GM12875 (cell line): ENCODE measurements around the gene CACNA2D1.

Experiments
- H3K4me3 ChIP-seq: one replicate; pipeline ENCODE4 v1.5.1; 2011; ENCODE audit warnings: low read depth, low read length, control low read depth
- TF ChIP-seq, protein P1 (sequence below): IDR thresholded peaks from 2 replicates; pipeline ENCODE4 v1.5.1; 2011; ENCODE audit warnings: low read depth, mild to moderate bottlenecking, control low read depth, inconsistent platforms, low read length, moderate library complexity, borderline replicate concordance; ENCODE audit not compliant: insufficient read depth

The CACNA2D1 gene

DNA sequence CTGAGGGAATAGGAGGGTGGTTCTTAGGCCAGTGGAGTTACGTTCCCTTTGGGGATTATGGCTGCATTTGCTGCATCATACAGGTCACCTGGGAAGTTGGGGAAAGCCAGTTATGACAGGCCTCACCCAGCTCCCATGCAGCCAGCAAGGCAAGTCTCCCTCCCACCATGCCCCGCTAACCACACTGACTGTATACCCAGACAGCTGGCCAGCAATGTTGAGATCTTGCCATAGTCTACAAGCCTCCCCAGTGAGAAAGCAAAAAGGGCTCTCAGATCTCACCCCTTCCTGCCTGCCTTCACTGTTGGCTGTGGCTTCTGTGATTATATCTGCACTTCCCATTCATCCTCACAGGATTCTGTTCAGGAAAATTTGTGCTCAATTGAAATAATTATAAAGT, 540.5 kb downstream of the CACNA2D1 start:
- H3K4me3 ChIP-seq, result no peak overlapping the region
- TF ChIP-seq, protein P1, sequence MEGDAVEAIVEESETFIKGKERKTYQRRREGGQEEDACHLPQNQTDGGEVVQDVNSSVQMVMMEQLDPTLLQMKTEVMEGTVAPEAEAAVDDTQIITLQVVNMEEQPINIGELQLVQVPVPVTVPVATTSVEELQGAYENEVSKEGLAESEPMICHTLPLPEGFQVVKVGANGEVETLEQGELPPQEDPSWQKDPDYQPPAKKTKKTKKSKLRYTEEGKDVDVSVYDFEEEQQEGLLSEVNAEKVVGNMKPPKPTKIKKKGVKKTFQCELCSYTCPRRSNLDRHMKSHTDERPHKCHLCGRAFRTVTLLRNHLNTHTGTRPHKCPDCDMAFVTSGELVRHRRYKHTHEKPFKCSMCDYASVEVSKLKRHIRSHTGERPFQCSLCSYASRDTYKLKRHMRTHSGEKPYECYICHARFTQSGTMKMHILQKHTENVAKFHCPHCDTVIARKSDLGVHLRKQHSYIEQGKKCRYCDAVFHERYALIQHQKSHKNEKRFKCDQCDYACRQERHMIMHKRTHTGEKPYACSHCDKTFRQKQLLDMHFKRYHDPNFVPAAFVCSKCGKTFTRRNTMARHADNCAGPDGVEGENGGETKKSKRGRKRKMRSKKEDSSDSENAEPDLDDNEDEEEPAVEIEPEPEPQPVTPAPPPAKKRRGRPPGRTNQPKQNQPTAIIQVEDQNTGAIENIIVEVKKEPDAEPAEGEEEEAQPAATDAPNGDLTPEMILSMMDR, result no peak

DNA sequence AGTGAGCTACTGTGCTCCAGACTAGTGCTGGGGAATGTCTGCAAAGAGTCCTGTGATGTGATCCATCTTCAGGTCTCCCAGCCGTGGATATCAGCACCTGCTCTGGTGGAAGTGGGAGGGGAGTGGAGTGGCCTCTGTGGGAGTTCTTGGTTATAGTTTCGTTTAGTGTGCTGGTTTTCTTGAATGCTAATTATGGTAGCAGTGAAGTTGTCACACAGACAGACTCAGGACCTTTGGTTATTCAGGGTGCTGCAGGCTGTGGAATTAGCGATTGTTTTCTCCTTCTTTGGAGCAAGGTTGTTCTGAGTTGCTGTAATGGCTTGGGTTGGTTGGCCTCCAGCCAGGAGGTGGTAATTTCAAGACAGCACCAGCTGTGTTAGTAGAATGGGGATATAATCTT, 541.0 kb downstream of the CACNA2D1 start:
- TF ChIP-seq, protein P1, result no peak
- no peak overlapping the region for H3K4me3 ChIP-seq
